ENCODE results near the gene SLC6A12. TPM values are rescaled to one million over a fixed set of nuclear protein-coding genes. Genes with fewer than 3 reads are reported as not detected.

Gene SLC6A12
- total RNA-seq, 2 experiments from 2014 or later: not detected

DNA sequence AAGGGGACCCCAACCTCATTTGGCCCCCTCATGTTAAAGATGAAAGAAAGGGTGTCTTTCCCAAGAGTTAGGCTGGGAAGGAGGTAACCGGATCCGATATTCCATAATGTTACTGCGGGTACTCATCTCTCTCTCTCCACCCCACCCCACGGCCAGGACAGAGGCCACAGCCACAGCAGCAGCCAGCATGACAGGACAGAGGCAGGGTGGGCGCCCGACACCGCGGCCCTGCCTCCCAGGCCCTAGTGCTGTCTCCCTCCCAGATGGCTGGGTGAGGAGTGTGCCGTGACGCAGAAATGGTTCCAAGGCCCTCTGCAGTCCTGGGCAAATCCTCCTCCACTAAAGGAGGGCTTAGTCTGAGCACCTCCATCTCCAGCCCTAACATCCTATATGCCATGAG lies 6.2 kb downstream of the SLC6A12 start:
- DNase-seq: no peak
- ChIA-PET POLR2A (no interaction called here), CTCF (no interaction called here)
- TF ChIP-seq CTCF (IDR thresholded peaks at IDR 0.05): no peak
- no peak for ATAC-seq
- Mint-ChIP-seq H3K36me3 (ENCODE audit: low read depth) (no peaks in the 10 kb centered on the region), H3K27me3 (peaks cover 36% of the 10 kb centered on the region), H3K9me3 (no peaks in the 10 kb centered on the region), H3K27ac (no peak overlapping the region), H3K4me3 (no peak overlapping the region), H3K4me1 (ENCODE audit: low read depth) (peaks cover 5% of the 10 kb centered on the region)
- intact Hi-C loops (cut with micrococcal nuclease): no loop called here

GRCh38 chr12:206746-207440 lies 7.1 kb downstream of the SLC6A12 start:
- CTCF ChIA-PET: no interaction called here
- Mint-ChIP-seq H3K27me3 (peaks cover 39% of the 10 kb centered on the region), H3K27ac (no peak overlapping the region), H3K9me3 (no peaks in the 10 kb centered on the region), H3K4me3 (no peak overlapping the region), H3K36me3 (ENCODE audit: low read depth) (no peaks in the 10 kb centered on the region), H3K4me1 (ENCODE audit: low read depth) (peaks cover under 1% of the 10 kb centered on the region)
- POLR2A ChIA-PET: no interaction called here
- TF ChIP-seq CTCF (IDR thresholded peaks at IDR 0.05): no peak
- DNase-seq (no peak), ATAC-seq (no peak)
- intact Hi-C loops (cut with micrococcal nuclease): no loop called here

- no peaks in the 10 kb centered on the region for H3K9me3 Mint-ChIP-seq
- no peak overlapping the region for H3K27ac Mint-ChIP-seq
- no peak overlapping the region for H3K4me3 Mint-ChIP-seq
- peaks cover 39% of the 10 kb centered on the region for H3K27me3 Mint-ChIP-seq
- ATAC-seq: no peak
- no peak for DNase-seq
- intact Hi-C loops (cut with micrococcal nuclease): no loop called here
- H3K4me1 Mint-ChIP-seq (ENCODE audit: low read depth): no peaks in the 10 kb centered on the region
- TF ChIP-seq CTCF (IDR thresholded peaks at IDR 0.05): no peak
- no peaks in the 10 kb centered on the region for H3K36me3 Mint-ChIP-seq (ENCODE audit: low read depth)
- CTCF ChIA-PET: no interaction called here
- POLR2A ChIA-PET: no interaction called here
Measured at GRCh38 chr12:205026-205425, 8.9 kb downstream of the SLC6A12 start.

DNA sequence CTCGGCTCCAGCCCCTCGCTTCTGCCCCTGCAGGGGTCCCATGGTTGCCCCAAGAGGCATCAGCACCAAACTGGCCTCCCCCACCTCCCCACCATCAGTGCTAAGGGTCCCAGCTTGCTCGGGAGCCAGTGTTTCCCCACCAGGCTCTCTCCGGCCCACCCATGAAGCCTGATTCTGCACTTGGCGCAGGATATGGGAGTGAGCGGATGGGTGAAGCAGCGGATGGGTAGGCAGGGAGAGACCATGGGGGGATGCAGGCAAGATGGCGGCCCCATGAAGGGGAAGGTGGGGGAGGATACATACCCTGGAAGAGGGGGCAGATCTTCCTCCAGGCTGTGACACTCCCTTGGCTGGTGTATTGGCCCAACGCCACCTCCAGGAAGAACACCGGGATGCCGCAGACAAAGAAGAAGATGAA lies 9.7 kb downstream of the SLC6A12 start:
- H3K36me3 Mint-ChIP-seq (ENCODE audit: low read depth): no peaks in the 10 kb centered on the region
- H3K4me1 Mint-ChIP-seq (ENCODE audit: low read depth): no peaks in the 10 kb centered on the region
- DNase-seq (no peak), ATAC-seq (no peak)
- CTCF ChIA-PET: no interaction called here
- no peak for TF ChIP-seq CTCF (IDR thresholded peaks at IDR 0.05)
- H3K9me3 Mint-ChIP-seq: no peaks in the 10 kb centered on the region
- intact Hi-C loops (cut with micrococcal nuclease): no loop called here
- POLR2A ChIA-PET: no interaction called here
- peaks cover 39% of the 10 kb centered on the region for H3K27me3 Mint-ChIP-seq
- H3K27ac Mint-ChIP-seq: no peak overlapping the region
- H3K4me3 Mint-ChIP-seq: no peak overlapping the region

GRCh38 chr12:203462-204260 lies 10.3 kb downstream of the SLC6A12 start:
- DNase-seq (no peak), ATAC-seq (no peak)
- no peaks in the 10 kb centered on the region for H3K36me3 Mint-ChIP-seq (ENCODE audit: low read depth)
- no peaks in the 10 kb centered on the region for H3K9me3 Mint-ChIP-seq
- H3K27me3 Mint-ChIP-seq: peaks cover 35% of the 10 kb centered on the region
- TF ChIP-seq CTCF (IDR thresholded peaks at IDR 0.05): no peak
- no peak overlapping the region for H3K27ac Mint-ChIP-seq
- H3K4me1 Mint-ChIP-seq (ENCODE audit: low read depth): no peaks in the 10 kb centered on the region
- CTCF ChIA-PET: no interaction called here
- POLR2A ChIA-PET: no interaction called here
- intact Hi-C loops (cut with micrococcal nuclease): no loop called here
- no peak overlapping the region for H3K4me3 Mint-ChIP-seq

Measured in activated CD8-positive, alpha-beta T cell treated with anti-CD3 and anti-CD28 coated beads for 36 hours (primary cell).